GM13977 (cell line): ENCODE results near the gene SLC6A8.

ENCODE experiments used
- DNase-seq: peaks from one replicate; pipeline ENCODE4 v3.0.0; 2012; ENCODE audit warnings: low spot score
- CTCF ChIP-seq: IDR thresholded peaks from 2 replicates; pipeline ENCODE4 v1.5.1; 2012; ENCODE audit warnings: mild to moderate bottlenecking, control low read depth; ENCODE audit not compliant: insufficient read depth; ENCODE audit errors: extremely low read depth, missing control alignments
- in situ Hi-C: fragments of 300-500 bp; cut with MboI; formaldehyde crosslinking; loops from one replicate; pipeline ENCODE4 v1.12.0; 2022; ENCODE audit warnings: low sequenced_read_pairs, low pct_unique_long_range_greater_than_20kb, mixed read lengths, inconsistent platforms; ENCODE audit not compliant: unreplicated experiment

The SLC6A8 gene

DNA sequence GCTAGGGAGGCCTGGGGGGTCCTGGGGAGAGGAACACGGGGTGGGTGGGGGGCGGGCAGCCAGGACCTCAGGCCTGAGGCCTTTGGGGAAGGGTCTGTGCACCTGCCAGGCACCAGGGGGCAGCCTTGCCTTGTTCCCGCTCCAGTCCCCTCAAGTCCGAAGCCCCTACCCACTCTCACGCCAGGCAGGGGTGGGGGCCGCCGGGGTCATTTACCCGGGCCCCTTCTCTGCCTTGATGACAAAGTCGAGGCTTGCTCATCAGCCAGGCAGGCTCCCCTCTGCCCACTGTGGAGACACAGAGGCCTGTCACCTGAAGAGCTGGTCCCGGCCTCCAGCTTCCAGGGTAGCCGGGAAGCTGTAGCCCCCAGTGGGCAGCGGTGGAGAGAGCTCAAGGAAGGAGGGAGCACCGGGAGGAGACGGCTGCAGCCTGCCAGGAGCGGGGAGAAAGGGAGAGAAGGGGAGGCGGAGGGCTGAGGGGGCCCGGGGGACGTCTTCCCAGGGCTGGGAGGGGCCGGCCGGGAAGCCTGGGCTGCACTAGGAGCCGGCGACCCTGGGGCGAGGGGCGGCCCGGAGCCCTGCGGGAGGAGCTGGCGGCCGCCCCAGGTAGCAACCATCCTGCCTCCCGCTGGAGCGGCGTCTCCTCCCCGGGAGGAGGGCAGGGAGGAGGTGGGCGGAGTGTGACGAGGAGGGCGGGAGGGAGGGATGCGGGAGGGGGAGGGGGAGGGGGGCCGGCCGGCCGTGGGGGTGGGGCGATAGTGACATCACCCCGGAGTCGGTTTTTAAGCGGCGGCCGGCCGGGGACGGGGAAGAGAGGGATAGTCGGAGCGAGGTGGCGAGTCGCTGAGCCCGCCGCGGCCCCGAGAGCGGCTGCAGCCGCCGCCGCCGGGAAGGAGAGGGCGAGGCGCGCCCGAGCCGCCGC is at the start of gene SLC6A8:
TSS of gene SLC6A8 (plus strand) at position 806 of the 919 bp plus-strand sequence. CDS start 649 bp downstream, outside the sequence.
- peak; percentile 63 for DNase-seq
- in situ Hi-C loops: no loop called here

GRCh38 chrX:153638041-153638371 is 49.7 kb upstream of the SLC6A8 start:
- in situ Hi-C loops: no loop called here
- peak; percentile 11 for DNase-seq
- no peak for TF ChIP-seq CTCF

More for the DNA sequence above, at the start of gene SLC6A8:
- peak; percentile 50 for TF ChIP-seq CTCF

DNA sequence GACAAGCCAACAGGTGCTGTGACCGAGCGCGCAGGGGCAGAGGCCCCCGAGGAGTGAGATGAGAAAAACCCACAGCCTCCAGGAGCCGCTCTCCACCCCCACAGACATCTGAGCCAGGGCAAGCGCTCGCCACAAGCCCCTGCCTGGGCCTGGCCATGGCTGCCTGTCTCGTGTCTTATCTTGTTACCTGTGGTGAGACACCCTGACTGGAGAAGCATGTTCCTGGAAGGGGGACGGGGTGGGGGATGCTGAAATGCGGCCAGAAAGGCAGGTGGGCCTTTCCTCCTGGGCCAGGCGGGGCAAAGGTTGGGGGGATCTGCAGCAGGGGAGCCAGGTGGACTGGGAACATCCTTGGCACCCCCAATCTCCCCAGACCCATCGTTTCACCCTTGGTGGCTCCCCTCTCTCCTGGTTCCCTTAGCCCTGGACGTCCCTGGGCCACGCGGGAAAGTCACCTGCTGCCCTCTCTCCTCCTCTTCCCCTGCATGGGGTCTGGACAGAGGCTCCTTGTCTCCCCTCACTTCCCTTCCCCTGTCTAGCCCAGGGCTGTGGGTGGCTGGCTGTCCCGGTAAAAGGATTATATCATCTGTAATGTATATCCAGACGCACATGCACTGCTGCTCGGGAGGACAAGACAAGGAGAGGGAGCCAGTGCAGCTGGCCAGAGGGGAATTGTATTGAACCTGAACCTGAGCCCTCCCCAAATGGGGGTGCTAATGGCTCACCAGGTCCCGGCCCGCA is 49.1 kb upstream of the SLC6A8 start:
- DNase-seq: peak; percentile 6
- in situ Hi-C loops: no loop called here
- no peak for TF ChIP-seq CTCF

GRCh38 chrX:153639177-153640044 is 48.3 kb upstream of the SLC6A8 start:
- in situ Hi-C loops: no loop called here
- no peak for TF ChIP-seq CTCF
- DNase-seq: peak; percentile 14

GRCh38 chrX:153640045-153640686 is 47.6 kb upstream of the SLC6A8 start:
- peak; percentile 20 for DNase-seq
- TF ChIP-seq CTCF: no peak
- in situ Hi-C loops: no loop called here
